Gastrocnemius medialis (tissue), 4 donors: Measurements from ENCODE around the gene SPACA5.

Experiments used
- POLR2A ChIP-seq, 2 donors: fragments of 450-650 bp; IDR thresholded peaks; one replicate each; pipeline ENCODE4 v1.6.1; 2017; ENCODE audit warnings: antibody characterized with exemption in 2 of 2, mild to moderate bottlenecking in 2 of 2, moderate library complexity in 2 of 2
- TF ChIP-seq, protein P1 (sequence below), 5 experiments: fragments of 450-650 bp in 3 of 5; fragments of 200-600 bp in 2 of 5; sonication (generic) in 2 of 5; IDR thresholded peaks in 4 of 5; conservative IDR thresholded peaks in 1 of 5; 1 replicate in 4 of 5; 2 replicates in 1 of 5; pipeline ENCODE4 v1.5.1; 2016 to 2019; ENCODE audit warnings: antibody characterized with exemption in 5 of 5, mild to moderate bottlenecking in 3 of 5, moderate library complexity in 3 of 5

DNA sequence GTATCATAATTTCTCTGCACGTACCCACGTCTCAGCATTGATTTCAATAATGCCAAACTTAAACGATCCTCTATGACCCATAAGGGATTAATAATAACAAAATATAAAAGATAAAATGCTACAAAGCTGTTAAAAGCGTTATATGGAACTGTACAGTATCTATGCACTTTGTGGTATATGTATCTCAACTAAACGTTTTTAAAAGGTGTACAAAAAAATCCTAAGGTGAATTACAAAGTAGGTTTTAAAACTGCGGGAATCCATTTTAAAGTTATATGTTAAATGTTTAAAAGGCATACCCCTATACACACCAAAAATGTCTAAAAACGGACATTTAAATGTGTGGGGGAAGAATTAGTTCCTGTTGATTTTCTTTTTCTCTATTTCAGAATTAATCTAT, 3.9 kb upstream of the SPACA5 start:
- no peak for TF ChIP-seq POLR2A (IDR thresholded peaks at IDR 0.05)
- TF ChIP-seq, protein P1, sequence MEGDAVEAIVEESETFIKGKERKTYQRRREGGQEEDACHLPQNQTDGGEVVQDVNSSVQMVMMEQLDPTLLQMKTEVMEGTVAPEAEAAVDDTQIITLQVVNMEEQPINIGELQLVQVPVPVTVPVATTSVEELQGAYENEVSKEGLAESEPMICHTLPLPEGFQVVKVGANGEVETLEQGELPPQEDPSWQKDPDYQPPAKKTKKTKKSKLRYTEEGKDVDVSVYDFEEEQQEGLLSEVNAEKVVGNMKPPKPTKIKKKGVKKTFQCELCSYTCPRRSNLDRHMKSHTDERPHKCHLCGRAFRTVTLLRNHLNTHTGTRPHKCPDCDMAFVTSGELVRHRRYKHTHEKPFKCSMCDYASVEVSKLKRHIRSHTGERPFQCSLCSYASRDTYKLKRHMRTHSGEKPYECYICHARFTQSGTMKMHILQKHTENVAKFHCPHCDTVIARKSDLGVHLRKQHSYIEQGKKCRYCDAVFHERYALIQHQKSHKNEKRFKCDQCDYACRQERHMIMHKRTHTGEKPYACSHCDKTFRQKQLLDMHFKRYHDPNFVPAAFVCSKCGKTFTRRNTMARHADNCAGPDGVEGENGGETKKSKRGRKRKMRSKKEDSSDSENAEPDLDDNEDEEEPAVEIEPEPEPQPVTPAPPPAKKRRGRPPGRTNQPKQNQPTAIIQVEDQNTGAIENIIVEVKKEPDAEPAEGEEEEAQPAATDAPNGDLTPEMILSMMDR (IDR thresholded peaks at IDR 0.05 in 4 of 5, conservative IDR thresholded peaks at IDR 0.05 in 1 of 5) = no peak
